ENCODE results near the gene CNTN1. TPM values are rescaled to one million over a fixed set of nuclear protein-coding genes. Genes with fewer than 3 reads are reported as not detected.

Gene CNTN1
- total and polyA plus RNA-seq, 2 of the 13 experiments (the other 11 are each of a cell fraction or from before 2014, with no cell fraction given): 0.01 to 0.07 TPM

- ATAC-seq: no peak
- Histone ChIP-seq H3K4me3 (replicated peaks in 1 of 3; ENCODE audit: insufficient read depth in 1 of 3, low read depth in 2 of 3, low read length in 3 of 3) (no peak overlapping the region), H3K36me3 (replicated peaks in 1 of 2; ENCODE audit: control insufficient read depth in 1 of 2, insufficient read depth in 2 of 2, low read length in 2 of 2) (no peaks in the 10 kb centered on the region), H3K27ac (ENCODE audit: extremely low read length, insufficient read depth, low read length) (no peak overlapping the region), H3K9me3 (ENCODE audit: low read length) (no peaks in the 10 kb centered on the region), H4K20me1 (ENCODE audit: insufficient read depth, low read length) (no peaks in the 10 kb centered on the region), H3K4me1 (ENCODE audit: insufficient read depth, low read length) (no peaks in the 10 kb centered on the region), H3K9ac (ENCODE audit: insufficient read depth, low read depth, low read length) (no peak overlapping the region), H2AFZ (ENCODE audit: low read length) (no peak overlapping the region), H3K27me3 (ENCODE audit: control insufficient read depth in 1 of 2, insufficient read depth in 2 of 2, low read length in 2 of 2) (no peaks in the 10 kb centered on the region), H3K79me2 (ENCODE audit: insufficient read depth, low read length) (no peaks in the 10 kb centered on the region), H3K4me2 (ENCODE audit: low read depth, low read length) (no peak overlapping the region)
- FAIRE-seq: no peak
- POLR2A ChIA-PET: no interaction called here
- CTCF ChIA-PET (ENCODE audit: low intra/inter-chr PET ratio, low total read pairs): no interaction called here
- 42% methylated on average over 1 of the region's 1 CpG for WGBS (ENCODE audit: low lambda C conversion rate)
- BruUV-seq (replicated peaks): no TSS peak
- DNase-seq (ENCODE audit: low spot score): no peak
- intact Hi-C loops (cut with micrococcal nuclease; ENCODE audit: unreplicated experiment) (no loop called here), in situ Hi-C loops (cut with HindIII; ENCODE audit: extremely low pct_ligation_motif_present, low pct_unique_long_range_greater_than_20kb) (loop anchor here (25.0 kb wide), 1 partner anchor 1074 kb away; no protein-coding TSS in a partner anchor)
- TF ChIP-seq ZGPAT (CRISPR knock-in tag; IDR thresholded peaks at IDR 0.05): no peak
- no peak for TF ChIP-seq NBN (conservative IDR thresholded peaks at IDR 0.05)
- no peak for TF ChIP-seq NR0B2 (CRISPR knock-in tag; IDR thresholded peaks at IDR 0.05)
- no peak for TF ChIP-seq PAWR (CRISPR knock-in tag; IDR thresholded peaks at IDR 0.05; ENCODE audit: borderline replicate concordance)
- no peak for TF ChIP-seq ATF7-NPFF (CRISPR knock-in tag; IDR thresholded peaks at IDR 0.05; ENCODE audit: low read depth)
- no peak for TF ChIP-seq ZSCAN29 (CRISPR knock-in tag; conservative IDR thresholded peaks at IDR 0.05)
- TF ChIP-seq ONECUT2 (CRISPR knock-in tag; IDR thresholded peaks at IDR 0.05): no peak
- no peak for TF ChIP-seq ZNF205 (CRISPR knock-in tag; IDR thresholded peaks at IDR 0.05)
- no peak for TF ChIP-seq HMGXB3 (CRISPR knock-in tag; IDR thresholded peaks at IDR 0.05; ENCODE audit: borderline replicate concordance)
- no peak for TF ChIP-seq IRF9 (CRISPR knock-in tag; IDR thresholded peaks at IDR 0.05; ENCODE audit: borderline replicate concordance)
- no peak for TF ChIP-seq GFI1 (CRISPR knock-in tag; IDR thresholded peaks at IDR 0.05; ENCODE audit: borderline replicate concordance)
- TF ChIP-seq KDM5A (IDR thresholded peaks at IDR 0.05; ENCODE audit: borderline replicate concordance, low read length): no peak
- TF ChIP-seq ZNF609 (CRISPR knock-in tag; IDR thresholded peaks at IDR 0.05; ENCODE audit: borderline replicate concordance): no peak
Observed at GRCh38 chr12:40937891-40938290, 245.7 kb downstream of the CNTN1 start.

Measured in HepG2 (cell line).